Measurements from ENCODE around the gene MBP. TPM values are rescaled to one million over a fixed set of nuclear protein-coding genes. Genes with fewer than 3 reads are reported as not detected.

MBP gene
- total RNA-seq, 1 experiment from 2014 or later: 4.5 TPM

Other genes with a start within 250 kb of the MBP start
- gene GALR1, start 117.1 kb upstream of the MBP start, total RNA-seq (2014; rRNA removed; shearing (Covaris generic)): 0.15 and 0.17 TPM in 2 replicates